ENCODE measurements around the gene DLGAP3.

DNA sequence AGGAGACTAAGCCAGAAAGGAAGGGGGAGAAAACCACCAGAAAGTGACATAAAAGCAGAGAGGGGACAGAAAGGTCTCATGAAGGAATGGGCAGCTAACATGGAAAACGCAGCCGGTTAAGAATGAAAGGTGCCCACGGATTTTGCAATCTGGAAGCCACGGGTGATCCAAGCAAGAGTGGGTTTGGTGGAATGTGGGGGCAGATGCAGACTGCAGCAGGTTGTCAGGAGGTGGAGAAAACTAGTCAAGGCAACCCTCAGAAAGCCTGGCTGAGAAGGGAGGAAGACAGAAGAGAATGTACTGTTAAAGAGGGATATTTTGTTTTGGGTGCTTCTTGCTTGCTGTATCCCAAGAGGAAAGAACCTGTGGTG, 57.3 kb downstream of the DLGAP3 start:
- TF ChIP-seq EZH2 (IDR thresholded peaks at IDR 0.05; ENCODE audit: low read length) = no peak
- TF ChIP-seq, protein P1, sequence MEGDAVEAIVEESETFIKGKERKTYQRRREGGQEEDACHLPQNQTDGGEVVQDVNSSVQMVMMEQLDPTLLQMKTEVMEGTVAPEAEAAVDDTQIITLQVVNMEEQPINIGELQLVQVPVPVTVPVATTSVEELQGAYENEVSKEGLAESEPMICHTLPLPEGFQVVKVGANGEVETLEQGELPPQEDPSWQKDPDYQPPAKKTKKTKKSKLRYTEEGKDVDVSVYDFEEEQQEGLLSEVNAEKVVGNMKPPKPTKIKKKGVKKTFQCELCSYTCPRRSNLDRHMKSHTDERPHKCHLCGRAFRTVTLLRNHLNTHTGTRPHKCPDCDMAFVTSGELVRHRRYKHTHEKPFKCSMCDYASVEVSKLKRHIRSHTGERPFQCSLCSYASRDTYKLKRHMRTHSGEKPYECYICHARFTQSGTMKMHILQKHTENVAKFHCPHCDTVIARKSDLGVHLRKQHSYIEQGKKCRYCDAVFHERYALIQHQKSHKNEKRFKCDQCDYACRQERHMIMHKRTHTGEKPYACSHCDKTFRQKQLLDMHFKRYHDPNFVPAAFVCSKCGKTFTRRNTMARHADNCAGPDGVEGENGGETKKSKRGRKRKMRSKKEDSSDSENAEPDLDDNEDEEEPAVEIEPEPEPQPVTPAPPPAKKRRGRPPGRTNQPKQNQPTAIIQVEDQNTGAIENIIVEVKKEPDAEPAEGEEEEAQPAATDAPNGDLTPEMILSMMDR (optimal IDR thresholded peaks at IDR 0.05 in 1 of 3, IDR thresholded peaks at IDR 0.05 in 1 of 3, conservative IDR thresholded peaks at IDR 0.05 in 1 of 3; ENCODE audit: extremely low read depth in 1 of 3, insufficient read depth in 2 of 3, low read length in 3 of 3) = no peak

Measured in keratinocyte (primary cell).